Breast epithelium (tissue), 3 donors: ENCODE results near the gene GEMIN8.

Experiments used
- POLR2A ChIP-seq: fragments of 450-650 bp; IDR thresholded peaks from one replicate; pipeline ENCODE4 v1.6.1; 2016; ENCODE audit warnings: antibody characterized with exemption, mild to moderate bottlenecking, moderate library complexity
- TF ChIP-seq, protein P1 (sequence below), 3 donors: fragments of 450-650 bp; IDR thresholded peaks; one replicate each; pipeline ENCODE4 v1.5.1; 2016 to 2017; ENCODE audit warnings: antibody characterized with exemption in 3 of 3, mild to moderate bottlenecking in 3 of 3, moderate library complexity in 3 of 3

- TF ChIP-seq, protein P1, sequence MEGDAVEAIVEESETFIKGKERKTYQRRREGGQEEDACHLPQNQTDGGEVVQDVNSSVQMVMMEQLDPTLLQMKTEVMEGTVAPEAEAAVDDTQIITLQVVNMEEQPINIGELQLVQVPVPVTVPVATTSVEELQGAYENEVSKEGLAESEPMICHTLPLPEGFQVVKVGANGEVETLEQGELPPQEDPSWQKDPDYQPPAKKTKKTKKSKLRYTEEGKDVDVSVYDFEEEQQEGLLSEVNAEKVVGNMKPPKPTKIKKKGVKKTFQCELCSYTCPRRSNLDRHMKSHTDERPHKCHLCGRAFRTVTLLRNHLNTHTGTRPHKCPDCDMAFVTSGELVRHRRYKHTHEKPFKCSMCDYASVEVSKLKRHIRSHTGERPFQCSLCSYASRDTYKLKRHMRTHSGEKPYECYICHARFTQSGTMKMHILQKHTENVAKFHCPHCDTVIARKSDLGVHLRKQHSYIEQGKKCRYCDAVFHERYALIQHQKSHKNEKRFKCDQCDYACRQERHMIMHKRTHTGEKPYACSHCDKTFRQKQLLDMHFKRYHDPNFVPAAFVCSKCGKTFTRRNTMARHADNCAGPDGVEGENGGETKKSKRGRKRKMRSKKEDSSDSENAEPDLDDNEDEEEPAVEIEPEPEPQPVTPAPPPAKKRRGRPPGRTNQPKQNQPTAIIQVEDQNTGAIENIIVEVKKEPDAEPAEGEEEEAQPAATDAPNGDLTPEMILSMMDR (IDR thresholded peaks at IDR 0.05): no peak
- no peak for TF ChIP-seq POLR2A
These were observed 13.8 kb downstream of the GEMIN8 start for GRCh38 chrX:14015941-14016340.
